GM21529 (cell line): Measurements from ENCODE around the gene ZEB1.

Experiments used
- ATAC-seq: cut with Tn5 transposase; IDR thresholded peaks from one replicate; pipeline ENCODE4 v1.9.1; 2021; ENCODE audit not compliant: unreplicated experiment

Gene ZEB1

GRCh38 chr10:31574577-31574976 lies 255.6 kb downstream of the ZEB1 start:
- no peak for ATAC-seq

- no peak for ATAC-seq
Observed at GRCh38 chr10:31578181-31578852, 259.3 kb downstream of the ZEB1 start.

GRCh38 chr10:31578951-31579350 lies 259.9 kb downstream of the ZEB1 start:
- no peak for ATAC-seq
